ENCODE data around the gene AFF3.

The AFF3 gene

DNA sequence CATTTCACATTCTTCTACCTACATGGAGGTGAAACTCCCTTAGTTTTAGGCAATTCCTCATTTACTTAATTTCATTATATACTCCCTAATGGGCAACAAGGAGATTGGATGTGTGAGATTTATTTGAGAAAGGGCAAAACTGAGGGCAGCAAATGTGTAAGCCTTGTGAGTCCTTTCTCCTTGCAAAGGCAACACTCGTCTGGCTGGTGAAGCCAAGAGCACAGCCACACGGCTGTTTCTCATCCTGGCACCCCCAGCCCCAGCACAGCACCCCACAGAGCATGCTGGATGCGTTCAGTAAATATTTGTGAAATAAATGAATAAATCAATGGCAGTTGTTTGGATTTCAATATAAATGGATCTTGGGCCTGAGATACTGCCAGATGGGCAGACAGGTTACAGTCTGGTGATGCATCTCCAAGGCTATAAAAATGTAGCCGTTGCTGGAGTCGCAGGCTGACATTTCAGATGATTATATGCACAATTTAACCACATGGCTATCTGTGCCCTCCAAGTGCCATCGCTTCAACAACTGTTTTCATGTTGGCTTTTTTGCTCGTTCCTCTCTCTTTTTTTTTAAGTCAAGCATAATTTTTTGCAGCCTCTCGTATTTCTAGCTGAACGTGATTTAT lies 498.5 kb downstream of the AFF3 start:
- TF ChIP-seq, protein P1, sequence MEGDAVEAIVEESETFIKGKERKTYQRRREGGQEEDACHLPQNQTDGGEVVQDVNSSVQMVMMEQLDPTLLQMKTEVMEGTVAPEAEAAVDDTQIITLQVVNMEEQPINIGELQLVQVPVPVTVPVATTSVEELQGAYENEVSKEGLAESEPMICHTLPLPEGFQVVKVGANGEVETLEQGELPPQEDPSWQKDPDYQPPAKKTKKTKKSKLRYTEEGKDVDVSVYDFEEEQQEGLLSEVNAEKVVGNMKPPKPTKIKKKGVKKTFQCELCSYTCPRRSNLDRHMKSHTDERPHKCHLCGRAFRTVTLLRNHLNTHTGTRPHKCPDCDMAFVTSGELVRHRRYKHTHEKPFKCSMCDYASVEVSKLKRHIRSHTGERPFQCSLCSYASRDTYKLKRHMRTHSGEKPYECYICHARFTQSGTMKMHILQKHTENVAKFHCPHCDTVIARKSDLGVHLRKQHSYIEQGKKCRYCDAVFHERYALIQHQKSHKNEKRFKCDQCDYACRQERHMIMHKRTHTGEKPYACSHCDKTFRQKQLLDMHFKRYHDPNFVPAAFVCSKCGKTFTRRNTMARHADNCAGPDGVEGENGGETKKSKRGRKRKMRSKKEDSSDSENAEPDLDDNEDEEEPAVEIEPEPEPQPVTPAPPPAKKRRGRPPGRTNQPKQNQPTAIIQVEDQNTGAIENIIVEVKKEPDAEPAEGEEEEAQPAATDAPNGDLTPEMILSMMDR (IDR thresholded peaks at IDR 0.05; ENCODE audit: poor library complexity, severe bottlenecking), result no peak
- Histone ChIP-seq H3K36me3 (ENCODE audit: low read depth) (no peaks in the 10 kb centered on the region), H3K27me3 (ENCODE audit: insufficient read depth, poor library complexity, severe bottlenecking) (no peaks in the 10 kb centered on the region), H3K4me3 (ENCODE audit: severe bottlenecking) (no peak overlapping the region), H3K27ac (ENCODE audit: poor library complexity, severe bottlenecking) (no peak overlapping the region), H3K4me1 (ENCODE audit: insufficient read depth, poor library complexity, severe bottlenecking) (no peaks in the 10 kb centered on the region), H3K9me3 (ENCODE audit: severe bottlenecking) (no peaks in the 10 kb centered on the region)
- DNase-seq (ENCODE audit: low spot score) (no peak), ATAC-seq (ENCODE audit: low read depth) (no peak)

DNA sequence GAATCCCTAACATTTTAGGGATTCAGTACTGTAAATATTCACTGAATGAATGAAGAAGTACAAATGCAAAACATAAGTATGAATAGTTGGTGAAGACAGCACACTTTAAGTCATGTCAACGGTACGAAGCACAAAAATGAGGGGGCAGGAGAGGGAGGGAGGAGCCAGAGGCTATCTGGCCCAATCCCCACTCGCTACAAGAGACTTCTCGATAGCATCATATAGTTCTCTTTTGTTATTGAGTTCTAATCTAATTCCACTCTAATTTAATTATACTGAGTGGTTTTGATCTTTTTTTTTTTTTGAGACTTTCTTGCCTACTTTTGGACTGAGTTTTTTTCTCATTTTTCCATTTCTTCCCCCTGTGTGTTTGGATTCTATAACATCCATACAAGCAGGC lies 500.4 kb downstream of the AFF3 start:
- H3K27me3 ChIP-seq (ENCODE audit: insufficient read depth, poor library complexity, severe bottlenecking), result no peaks in the 10 kb centered on the region
- no peaks in the 10 kb centered on the region for H3K9me3 ChIP-seq (ENCODE audit: severe bottlenecking)
- TF ChIP-seq, protein P1 (IDR thresholded peaks at IDR 0.05; ENCODE audit: poor library complexity, severe bottlenecking), result no peak
- DNase-seq (ENCODE audit: low spot score) (no peak), ATAC-seq (ENCODE audit: low read depth) (no peak)
- H3K36me3 ChIP-seq (ENCODE audit: low read depth), result no peaks in the 10 kb centered on the region
- H3K4me3 ChIP-seq (ENCODE audit: severe bottlenecking), result no peak overlapping the region
- no peaks in the 10 kb centered on the region for H3K4me1 ChIP-seq (ENCODE audit: insufficient read depth, poor library complexity, severe bottlenecking)
- no peak overlapping the region for H3K27ac ChIP-seq (ENCODE audit: poor library complexity, severe bottlenecking)

DNA sequence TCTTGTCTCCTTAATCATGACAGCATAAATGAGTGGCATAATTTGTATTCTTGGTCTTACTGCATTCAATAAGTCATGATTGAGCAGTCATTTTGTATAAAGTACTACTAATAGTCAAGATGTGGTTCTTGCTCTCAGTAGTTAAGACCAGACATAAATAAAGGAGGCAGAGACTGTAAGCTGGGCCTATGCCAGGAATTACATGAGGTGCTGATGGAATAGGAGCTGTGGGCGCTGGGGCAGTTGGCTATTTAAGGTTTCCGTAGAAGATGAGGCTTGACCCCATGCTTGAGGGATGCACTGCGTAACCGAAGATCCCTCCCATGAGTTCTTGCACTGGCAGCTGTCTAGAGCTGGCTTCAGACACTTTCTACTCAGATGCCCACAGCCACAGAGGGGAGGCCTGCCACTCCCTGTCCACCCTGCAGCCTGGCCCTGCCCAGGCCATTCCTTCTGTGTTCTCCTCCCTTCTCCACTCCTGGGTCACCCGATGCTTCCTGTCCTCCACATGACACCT lies 501.7 kb downstream of the AFF3 start:
- Histone ChIP-seq H3K36me3 (ENCODE audit: low read depth) (no peaks in the 10 kb centered on the region), H3K4me1 (ENCODE audit: insufficient read depth, poor library complexity, severe bottlenecking) (no peaks in the 10 kb centered on the region), H3K27ac (ENCODE audit: poor library complexity, severe bottlenecking) (no peak overlapping the region), H3K4me3 (ENCODE audit: severe bottlenecking) (no peak overlapping the region), H3K27me3 (ENCODE audit: insufficient read depth, poor library complexity, severe bottlenecking) (no peaks in the 10 kb centered on the region), H3K9me3 (ENCODE audit: severe bottlenecking) (no peaks in the 10 kb centered on the region)
- no peak for ATAC-seq (ENCODE audit: low read depth)
- TF ChIP-seq, protein P1 (IDR thresholded peaks at IDR 0.05; ENCODE audit: poor library complexity, severe bottlenecking), result no peak
- DNase-seq (ENCODE audit: low spot score), result no peak

DNA sequence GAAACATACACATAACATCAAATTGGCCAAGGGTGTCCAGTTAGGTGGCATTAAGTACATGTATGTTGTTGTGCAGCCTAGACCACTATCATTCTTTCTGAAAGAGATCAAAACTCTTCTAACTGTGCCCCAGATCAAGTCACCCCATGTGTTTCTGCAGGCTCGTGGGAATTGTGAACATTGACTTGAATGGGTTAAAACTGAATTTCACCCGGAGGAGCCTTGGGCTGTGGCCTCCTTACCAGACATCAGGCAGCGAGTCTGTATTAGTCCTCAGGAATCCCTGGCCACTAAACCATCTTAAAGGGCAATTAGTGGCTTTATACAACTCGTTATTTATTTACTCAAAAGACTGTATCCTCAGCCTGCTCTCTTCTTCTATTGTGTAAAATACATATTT lies 503.6 kb downstream of the AFF3 start:
- H3K9me3 ChIP-seq (ENCODE audit: severe bottlenecking), result no peaks in the 10 kb centered on the region
- ATAC-seq (ENCODE audit: low read depth) (no peak), DNase-seq (ENCODE audit: low spot score) (no peak)
- no peak overlapping the region for H3K27ac ChIP-seq (ENCODE audit: poor library complexity, severe bottlenecking)
- no peak overlapping the region for H3K4me3 ChIP-seq (ENCODE audit: severe bottlenecking)
- no peaks in the 10 kb centered on the region for H3K27me3 ChIP-seq (ENCODE audit: insufficient read depth, poor library complexity, severe bottlenecking)
- H3K4me1 ChIP-seq (ENCODE audit: insufficient read depth, poor library complexity, severe bottlenecking), result no peaks in the 10 kb centered on the region
- TF ChIP-seq, protein P1 (IDR thresholded peaks at IDR 0.05; ENCODE audit: poor library complexity, severe bottlenecking), result no peak
- no peaks in the 10 kb centered on the region for H3K36me3 ChIP-seq (ENCODE audit: low read depth)

DNA sequence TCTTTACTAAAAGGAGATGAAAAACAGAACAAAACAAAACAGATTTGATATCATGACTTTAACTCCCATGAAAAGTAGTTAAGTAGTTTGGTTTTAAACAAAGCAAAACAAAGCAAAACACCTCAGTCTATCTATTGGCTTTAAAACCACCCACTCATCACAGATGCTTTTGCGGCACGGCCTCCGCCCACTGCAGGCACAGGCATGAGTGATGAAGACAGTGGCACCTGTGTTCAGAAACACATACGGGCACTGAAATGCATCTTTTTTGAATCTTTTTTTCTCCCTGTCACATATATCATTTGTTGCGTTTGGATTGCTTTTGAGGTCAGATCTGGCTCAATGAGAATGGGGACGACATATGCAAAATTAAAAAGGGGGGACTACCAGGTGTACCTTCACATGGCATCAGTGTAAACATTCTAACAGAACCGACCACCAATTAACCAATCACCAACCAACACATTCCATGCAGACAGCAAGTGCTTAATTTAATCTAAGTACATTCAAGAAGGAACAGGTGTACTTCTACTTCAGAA lies 505.2 kb downstream of the AFF3 start:
- DNase-seq (ENCODE audit: low spot score), result no peak
- no peaks in the 10 kb centered on the region for H3K9me3 ChIP-seq (ENCODE audit: severe bottlenecking)
- no peak overlapping the region for H3K4me3 ChIP-seq (ENCODE audit: severe bottlenecking)
- TF ChIP-seq, protein P1 (IDR thresholded peaks at IDR 0.05; ENCODE audit: poor library complexity, severe bottlenecking), result no peak
- no peak for ATAC-seq (ENCODE audit: low read depth)
- H3K27ac ChIP-seq (ENCODE audit: poor library complexity, severe bottlenecking), result no peak overlapping the region
- no peaks in the 10 kb centered on the region for H3K27me3 ChIP-seq (ENCODE audit: insufficient read depth, poor library complexity, severe bottlenecking)
- no peaks in the 10 kb centered on the region for H3K36me3 ChIP-seq (ENCODE audit: low read depth)
- H3K4me1 ChIP-seq (ENCODE audit: insufficient read depth, poor library complexity, severe bottlenecking), result no peaks in the 10 kb centered on the region

Measured in RWPE2 (cell line).